ENCODE results near the gene VARS2.

DNA sequence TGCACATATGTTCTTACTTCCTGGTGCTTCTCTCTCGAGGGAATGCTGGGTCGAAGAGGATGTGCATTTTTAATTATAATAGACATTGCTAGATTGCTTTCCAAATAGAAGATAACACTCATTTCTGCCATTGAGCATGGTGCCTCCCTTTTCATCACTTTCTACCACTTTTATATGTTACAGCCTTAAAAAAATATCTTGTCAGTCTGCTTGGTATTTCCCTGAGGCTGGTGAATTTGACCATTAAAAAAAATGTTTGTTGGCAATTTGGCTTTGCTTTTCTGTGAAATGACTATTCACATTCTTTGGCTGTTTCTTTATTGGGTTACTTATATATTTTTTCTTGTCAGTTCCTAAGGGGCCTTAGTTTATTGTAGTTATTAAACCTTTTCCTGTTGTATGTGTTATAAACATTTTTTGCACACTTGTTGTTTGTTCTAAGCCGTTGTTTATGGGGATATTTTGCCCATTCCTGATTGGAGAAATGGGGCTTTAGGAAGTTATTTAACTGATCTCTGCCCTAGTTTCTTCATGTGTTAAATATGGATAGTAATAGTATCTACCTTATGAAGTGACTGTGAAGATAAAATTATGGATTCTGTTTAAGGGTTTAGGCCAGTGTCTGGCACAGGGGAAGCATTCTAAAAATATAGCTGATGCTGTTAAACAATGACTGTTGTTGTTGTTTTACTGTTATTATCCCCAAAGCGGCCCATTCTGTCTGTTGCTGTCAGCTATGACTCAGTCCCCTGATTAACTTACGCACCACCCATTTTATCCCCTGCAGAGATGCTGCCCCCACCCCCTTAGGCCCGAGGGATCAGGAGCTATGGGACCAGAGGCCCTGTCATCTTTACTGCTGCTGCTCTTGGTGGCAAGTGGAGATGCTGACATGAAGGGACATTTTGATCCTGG is 25.9 kb upstream of the VARS2 start:
- TF ChIP-seq, protein P1, sequence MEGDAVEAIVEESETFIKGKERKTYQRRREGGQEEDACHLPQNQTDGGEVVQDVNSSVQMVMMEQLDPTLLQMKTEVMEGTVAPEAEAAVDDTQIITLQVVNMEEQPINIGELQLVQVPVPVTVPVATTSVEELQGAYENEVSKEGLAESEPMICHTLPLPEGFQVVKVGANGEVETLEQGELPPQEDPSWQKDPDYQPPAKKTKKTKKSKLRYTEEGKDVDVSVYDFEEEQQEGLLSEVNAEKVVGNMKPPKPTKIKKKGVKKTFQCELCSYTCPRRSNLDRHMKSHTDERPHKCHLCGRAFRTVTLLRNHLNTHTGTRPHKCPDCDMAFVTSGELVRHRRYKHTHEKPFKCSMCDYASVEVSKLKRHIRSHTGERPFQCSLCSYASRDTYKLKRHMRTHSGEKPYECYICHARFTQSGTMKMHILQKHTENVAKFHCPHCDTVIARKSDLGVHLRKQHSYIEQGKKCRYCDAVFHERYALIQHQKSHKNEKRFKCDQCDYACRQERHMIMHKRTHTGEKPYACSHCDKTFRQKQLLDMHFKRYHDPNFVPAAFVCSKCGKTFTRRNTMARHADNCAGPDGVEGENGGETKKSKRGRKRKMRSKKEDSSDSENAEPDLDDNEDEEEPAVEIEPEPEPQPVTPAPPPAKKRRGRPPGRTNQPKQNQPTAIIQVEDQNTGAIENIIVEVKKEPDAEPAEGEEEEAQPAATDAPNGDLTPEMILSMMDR (IDR thresholded peaks at IDR 0.05): no peak
- TF ChIP-seq POLR2A (IDR thresholded peaks at IDR 0.05) (no peak), POLR2AphosphoS5 (IDR thresholded peaks at IDR 0.05) (no peak), EP300 (IDR thresholded peaks at IDR 0.05) (no peak)
